Renal cortical epithelial cell (primary cell): ENCODE results near the gene AMPH. TPM values are rescaled to one million over a fixed set of nuclear protein-coding genes. Genes with fewer than 3 reads are reported as not detected.
"Not testable (repeated sequence)": the region's sequence is repeated elsewhere in the genome, so short reads cannot be mapped to it uniquely, and the experiment has no call there.

ENCODE experiments used
- DNase-seq: peaks from one replicate; pipeline ENCODE4 v3.0.0-alpha.2; 2011; ENCODE audit warnings: low read depth
- total RNA-seq: library from RNA; depleted of rRNA; stranded (reverse); fragments of >200 nt; gene quantifications from 2 replicates; pipeline ENCODE4 v1.2.3, GENCODE V29; 2014

Gene AMPH
- total RNA-seq, 1 donor from 2014 or later = not detected

DNA sequence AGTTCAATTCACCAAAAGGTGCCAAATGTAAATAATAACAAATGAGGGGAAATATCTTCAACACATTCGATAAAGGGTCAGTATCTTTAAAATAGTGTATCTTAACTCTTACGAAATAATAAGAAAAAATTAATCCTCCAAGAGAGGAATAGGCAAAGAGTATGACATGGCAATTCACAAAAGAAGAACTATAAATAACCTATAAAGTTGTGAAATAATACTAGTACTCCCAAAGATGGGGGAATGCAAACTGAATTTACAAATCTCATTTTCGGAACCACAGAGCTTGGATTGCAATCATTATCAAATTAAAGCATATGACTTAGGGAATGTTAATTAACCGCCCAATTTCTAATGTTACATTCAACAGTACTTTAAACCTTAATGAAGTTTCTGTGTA is 279.6 kb downstream of the AMPH start:
- DNase-seq = no peak

DNA sequence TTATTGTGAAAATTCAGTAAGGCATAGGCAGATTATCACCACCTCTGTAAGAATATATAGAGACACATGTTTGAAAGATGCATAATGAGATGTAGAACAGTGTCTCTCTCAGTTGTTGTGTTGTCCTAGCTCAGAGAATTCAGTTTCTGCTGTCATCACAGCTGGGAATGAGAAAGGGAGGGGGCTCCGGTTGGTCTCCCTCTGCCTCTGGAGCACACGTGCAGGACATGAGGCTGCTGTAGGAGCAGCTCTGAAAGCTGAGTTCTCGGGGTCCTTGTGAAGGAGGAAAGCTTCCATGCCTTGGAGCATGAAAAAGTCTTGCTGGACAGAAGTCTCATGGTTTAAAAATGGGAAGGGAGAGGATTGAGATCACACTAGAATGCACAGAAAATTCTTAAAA is 280.4 kb downstream of the AMPH start:
- not testable (repeated sequence) for DNase-seq

DNA sequence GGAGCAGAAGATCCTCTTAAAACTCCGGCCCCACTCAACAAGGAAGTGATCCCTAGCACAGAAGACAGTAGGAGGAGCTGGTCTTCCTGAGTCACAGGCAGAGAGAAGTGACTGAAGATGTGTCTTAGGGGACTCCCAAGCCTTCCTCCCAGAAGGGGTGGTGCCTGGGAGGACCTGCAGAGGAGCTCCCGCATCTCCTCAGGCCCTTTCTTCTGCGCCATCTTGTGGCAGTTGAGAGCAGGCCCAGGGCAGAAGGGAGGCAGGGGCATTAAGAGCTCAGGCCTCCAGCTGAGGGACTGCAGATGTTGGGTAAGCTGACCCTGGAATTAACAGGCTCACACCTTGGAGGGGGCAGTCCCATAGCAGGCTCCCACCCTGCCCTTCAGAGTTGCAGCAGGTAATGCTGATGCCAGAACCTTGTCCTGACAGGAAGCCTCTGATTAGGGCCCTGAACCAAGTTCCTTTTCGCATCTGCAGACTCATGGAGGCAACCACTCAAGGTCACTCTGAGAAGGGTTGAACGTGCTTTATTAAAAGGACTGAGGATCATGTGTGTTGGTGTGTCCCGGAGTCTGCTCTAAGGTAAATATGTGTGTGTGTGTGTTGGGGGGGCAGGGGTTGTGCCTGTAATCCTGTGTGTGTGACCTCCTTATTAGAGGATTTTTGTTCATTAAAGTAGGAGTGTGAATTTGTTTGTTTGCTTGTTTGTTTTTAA is 281.1 kb downstream of the AMPH start:
- not testable (repeated sequence) for DNase-seq

DNA sequence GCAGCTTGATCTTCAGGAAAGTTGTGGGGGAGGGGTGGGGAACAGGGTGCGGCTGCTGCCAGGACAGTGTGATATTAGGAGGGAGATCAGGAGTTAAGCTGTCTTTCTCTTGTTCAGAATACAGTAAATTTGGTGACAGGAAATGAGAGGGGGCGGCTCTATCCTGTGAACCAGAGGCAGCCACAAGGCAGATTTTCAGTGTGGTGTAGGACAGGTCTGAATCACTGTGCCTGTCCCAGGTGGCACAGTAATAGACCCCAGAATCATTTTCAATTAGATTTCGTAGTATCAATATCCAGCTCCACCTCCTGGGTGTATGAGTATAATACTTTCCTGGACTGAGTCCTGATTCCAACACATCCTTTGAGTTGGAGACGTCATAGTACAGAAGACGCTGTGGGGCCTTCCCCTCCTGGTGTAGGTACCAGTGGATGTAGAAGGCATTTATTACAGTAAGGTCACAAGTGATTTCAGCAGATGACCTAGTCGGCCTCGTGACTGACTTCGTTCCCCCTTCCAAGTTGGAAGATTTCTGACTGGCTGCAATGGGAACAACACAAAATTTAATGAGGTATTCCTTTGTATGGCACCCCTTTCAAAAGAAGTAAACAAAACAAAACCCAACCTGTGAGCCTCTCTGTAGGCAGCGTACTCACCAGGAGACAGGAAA is 281.9 kb downstream of the AMPH start:
- DNase-seq = not testable (repeated sequence)

DNA sequence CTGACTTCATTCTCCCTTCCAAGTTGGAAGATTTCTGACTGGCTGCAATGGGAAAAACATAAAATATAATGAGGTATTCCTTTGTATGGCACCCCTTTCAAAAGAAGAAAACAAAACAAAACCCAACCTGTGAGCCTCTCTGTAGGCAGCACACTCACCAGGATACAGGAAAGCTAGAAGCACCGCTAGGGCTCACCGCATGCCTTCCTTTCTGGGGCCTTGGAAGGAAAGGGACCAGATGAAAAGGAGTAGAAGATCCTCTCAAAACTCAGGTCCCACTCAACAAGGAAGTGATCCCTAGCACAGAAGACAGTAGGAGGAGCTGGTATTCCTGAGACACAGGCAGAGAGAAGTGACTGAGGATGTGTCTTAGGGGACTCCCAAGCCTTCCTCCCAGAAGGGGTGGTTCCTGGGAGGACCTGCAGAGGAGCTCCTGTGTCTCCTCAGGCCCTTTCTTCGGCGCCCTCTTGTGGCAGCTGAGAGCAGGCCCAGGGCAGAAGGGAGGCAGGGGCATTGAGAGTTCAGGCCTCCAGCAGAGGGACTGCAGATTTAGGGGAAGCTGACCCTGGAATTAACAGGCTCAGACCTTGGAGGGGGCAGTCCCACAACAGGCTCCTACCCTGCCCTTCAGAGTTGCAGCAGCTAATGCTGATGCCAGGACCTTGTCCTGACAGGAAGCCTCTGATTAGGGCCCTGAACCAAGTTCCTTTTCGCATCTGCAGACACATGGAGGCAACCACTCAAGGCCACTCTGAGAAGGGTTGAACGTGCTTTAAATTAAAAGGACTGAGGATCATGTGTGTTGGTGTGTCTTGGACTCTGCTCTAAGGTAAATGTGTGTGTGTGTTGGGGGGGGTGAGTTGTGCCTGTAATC is 285.6 kb downstream of the AMPH start:
- DNase-seq = not testable (repeated sequence)

DNA sequence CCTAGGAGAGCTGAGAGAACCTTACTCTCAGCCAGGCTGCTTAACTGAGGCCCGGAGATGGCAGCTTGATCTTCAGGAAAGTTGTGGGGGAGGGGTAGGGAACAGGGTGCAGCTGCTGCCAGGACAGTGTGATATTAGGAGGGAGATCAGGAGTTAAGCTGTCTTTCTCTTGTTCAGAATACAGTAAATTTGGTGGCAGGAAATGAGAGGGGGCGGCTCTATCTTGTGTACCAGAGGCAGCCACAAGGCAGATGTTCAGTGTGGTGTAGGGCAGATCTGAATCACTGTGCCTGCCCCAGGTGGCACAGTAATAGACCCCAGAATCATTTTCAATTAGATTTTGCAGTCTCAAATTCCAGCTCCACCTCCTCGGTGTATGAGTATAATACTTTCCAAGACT is 286.4 kb downstream of the AMPH start:
- DNase-seq = not testable (repeated sequence)

DNA sequence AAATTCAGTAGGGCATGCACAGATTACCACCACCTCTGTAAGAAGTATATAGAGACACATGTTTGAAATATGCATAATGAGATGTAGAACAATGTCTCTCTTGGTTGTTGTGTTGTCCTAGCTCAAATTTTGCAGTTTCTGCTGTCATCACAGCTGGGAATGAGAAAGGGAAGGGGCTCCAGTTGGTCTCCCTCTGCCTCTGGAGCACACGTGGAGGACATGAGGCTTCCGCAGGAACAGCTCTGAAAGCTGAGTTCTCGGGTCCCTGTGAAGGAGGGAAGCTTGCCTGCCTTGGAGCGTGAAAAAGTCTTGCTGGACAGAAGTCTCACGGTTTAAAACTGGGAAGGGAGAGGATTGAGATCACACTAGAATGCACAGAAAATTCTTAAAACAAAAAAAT is 289.0 kb downstream of the AMPH start:
- DNase-seq = not testable (repeated sequence)

DNA sequence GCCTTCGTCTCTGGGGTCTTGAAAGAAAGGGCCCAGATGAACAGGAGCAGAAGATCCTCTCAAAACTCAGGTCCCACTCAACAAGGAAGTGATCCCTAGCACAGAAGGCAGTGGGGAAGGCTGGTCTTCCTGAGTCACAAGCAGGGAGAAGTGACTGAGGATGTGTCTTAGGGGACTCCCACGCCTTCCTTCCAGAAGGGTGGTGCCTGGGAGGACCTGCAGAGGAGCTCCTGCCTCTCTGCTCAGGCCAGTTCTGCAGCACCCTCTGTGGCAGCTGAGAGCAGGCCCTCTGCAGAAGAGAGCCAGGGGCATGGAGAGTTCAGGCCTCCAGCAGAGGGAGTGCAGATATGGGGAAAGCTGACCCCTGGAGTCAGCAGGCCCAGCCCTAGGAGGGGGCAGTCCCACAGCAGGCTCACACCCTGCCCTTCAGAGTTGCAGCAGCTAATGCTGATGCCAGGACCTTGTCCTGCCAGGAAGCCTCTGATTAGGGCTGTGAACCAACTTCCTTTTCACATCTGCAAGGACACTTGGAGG is 289.9 kb downstream of the AMPH start:
- DNase-seq = peak; percentile 26

DNA sequence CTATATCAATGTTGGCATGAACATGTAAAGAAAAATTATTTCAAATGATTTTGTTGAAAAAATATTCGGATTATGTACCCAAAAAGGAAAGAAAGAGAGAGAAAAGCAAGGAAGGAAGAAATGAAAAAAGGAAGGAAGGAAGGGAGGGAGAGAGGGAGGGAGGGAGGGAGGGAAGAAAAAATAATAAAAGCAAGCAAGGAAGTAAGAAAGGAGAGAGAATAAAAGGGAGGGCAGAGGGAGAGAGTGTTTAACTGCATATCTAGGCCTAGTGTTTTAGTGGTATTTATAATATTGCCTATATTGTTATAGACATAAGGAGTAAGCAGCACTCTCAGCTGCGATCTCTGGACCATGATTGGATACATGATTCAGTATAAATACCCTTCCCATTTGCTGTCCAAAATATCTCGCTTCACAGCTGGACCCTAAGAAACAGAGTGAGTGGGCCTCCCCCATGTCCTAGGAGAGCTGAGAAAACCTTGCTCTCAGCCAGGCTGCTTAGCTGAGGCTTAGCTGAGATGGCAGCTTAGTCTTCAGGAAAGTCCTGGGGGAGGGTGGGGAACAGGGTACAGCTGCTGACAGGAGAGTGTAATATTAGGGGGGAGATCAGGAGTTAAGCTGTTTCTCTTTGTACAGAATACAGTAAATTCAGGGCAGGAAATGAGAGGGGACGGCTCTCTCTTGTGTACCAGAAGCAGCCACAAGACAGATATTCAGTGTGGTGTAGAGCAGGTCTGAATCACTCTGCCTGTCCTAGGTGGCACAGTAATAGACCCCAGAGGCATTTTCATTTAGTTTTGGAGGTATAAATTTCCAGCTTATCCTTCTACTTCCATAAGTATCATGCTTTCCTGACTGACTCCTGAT is 291.0 kb downstream of the AMPH start:
- DNase-seq = no peak

DNA sequence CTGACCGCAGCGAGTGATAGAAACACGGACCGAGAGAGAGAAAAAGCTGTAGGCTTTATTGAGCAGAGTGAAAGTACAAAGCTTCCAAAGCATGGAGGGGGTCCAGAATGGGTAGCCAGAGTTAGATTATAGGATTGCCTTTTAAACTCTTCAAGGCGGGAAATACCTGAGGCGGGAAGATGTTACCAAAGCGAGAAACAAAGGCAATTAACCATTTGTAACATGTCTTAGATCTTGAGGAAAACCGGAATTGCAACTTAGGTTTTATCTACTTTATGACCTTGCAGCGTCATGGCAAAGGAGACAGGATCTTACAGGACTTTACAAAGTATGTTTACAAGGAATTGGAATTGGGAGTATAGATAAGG is 295.0 kb downstream of the AMPH start:
- DNase-seq = not testable (repeated sequence)

DNA sequence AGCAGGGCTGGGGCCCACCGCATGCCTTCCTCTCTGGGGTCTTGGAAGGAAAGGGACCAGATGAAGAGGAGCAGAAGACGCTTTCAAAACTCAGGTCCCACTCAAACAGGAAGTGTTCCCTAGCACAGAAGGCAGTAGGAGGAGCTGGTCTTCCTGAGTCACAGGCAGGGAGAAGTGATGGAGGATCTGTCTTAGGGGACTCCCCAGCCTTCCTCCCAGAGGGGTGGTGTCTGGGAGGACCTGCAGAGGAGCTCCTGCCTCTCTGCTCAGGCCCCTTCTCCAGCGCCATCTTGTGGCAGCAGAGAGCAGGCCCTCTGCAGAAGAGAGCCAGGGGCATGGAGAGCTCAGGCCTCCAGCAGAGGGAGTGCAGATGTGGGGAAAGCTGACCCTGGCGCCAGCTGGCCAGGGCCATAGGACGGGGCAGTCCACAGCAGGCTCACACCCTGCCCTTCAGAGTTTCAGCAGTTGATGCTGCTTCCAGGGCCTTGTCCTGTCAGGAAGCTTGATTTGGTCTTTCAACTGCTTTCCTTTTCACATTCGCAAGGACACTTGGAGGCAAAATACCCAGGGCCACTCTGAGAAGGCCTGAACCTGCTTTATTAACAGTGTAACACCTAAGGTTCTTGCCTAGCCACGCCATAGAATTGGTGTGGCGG is 295.6 kb downstream of the AMPH start:
- DNase-seq = peak; percentile 76

DNA sequence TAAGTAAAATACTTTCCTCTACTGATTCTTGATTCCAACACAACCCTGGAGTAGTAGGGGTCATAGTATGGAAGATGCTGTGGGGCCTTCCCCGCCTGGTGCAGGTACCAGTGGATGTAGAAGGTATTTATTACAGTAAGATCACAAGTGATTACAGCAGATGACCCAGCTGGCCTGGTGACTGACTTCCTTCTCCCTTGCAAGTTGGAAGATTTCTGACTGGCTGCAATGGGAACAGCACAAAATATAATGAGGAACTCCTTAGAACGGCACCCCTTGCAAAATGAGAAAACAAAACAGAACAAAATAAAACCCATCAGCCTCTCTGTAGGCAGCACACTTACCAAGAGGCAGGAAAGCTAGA is 296.1 kb downstream of the AMPH start:
- DNase-seq = no peak

DNA sequence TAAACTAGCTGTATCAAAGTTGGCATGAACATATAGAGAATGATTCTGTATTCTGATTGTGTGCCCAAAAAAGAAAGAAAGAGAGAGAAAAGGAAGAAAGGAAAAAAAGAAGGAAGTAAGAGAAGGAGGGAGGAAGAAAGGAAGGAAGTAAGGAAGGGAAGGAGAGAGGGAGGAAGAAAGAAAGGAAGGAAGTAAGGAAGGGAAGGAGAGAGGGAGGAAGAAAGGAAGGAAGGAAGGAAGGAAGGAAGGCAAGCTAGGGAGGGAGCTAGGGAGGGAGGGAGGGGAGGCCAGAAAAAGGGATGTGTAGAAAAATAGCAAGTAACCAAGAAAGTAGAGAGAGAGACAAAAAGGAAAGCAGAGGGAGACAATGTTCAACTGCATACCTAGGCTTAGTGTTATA is 297.0 kb downstream of the AMPH start:
- DNase-seq = no peak
